ENCODE data around the gene IRAK2. TPM values are rescaled to one million over a fixed set of nuclear protein-coding genes. Genes with fewer than 3 reads are reported as not detected.
A peak's percentile ranks its signal among the peaks of the same experiment; 100 is the strongest.

IRAK2 gene
- total RNA-seq, result 1 to 10 TPM; 1.0 to 2.6 TPM

- H3K27ac ChIP-seq, result peak within 1 kb of the TSS; percentile 45
- no peaks in the 10 kb centered on the region for H3K9me3 ChIP-seq
- no peaks in the 10 kb centered on the region for H3K4me1 ChIP-seq
- no peaks in the 10 kb centered on the region for H3K27me3 ChIP-seq
- TF ChIP-seq, protein P1, sequence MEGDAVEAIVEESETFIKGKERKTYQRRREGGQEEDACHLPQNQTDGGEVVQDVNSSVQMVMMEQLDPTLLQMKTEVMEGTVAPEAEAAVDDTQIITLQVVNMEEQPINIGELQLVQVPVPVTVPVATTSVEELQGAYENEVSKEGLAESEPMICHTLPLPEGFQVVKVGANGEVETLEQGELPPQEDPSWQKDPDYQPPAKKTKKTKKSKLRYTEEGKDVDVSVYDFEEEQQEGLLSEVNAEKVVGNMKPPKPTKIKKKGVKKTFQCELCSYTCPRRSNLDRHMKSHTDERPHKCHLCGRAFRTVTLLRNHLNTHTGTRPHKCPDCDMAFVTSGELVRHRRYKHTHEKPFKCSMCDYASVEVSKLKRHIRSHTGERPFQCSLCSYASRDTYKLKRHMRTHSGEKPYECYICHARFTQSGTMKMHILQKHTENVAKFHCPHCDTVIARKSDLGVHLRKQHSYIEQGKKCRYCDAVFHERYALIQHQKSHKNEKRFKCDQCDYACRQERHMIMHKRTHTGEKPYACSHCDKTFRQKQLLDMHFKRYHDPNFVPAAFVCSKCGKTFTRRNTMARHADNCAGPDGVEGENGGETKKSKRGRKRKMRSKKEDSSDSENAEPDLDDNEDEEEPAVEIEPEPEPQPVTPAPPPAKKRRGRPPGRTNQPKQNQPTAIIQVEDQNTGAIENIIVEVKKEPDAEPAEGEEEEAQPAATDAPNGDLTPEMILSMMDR (IDR thresholded peaks at IDR 0.05), result peak; percentile 98
- H3K36me3 ChIP-seq, result no peaks in the 10 kb centered on the region
- DNase-seq, result peak; percentile 77
- intact Hi-C loops (cut with DNase I), result loop anchor here (2.0 to 5.0 kb wide), 2 partner anchors 22 to 58 kb away; no protein-coding TSS in a partner anchor
- peak within 1 kb of the TSS; percentile 61 to 93 for H3K9ac ChIP-seq (ENCODE audit: low read depth in 2 of 2, low read length in 2 of 2)
- H3K4me3 ChIP-seq, result peak within 1 kb of the TSS; percentile 80
These were observed at the start of gene IRAK2 for GRCh38 chr3:10164546-10165393. Gene IRAK2, plus strand, starts transcription at chr3:10164919. Its CDS starts 36 bp downstream, at chr3:10164955.

DNA sequence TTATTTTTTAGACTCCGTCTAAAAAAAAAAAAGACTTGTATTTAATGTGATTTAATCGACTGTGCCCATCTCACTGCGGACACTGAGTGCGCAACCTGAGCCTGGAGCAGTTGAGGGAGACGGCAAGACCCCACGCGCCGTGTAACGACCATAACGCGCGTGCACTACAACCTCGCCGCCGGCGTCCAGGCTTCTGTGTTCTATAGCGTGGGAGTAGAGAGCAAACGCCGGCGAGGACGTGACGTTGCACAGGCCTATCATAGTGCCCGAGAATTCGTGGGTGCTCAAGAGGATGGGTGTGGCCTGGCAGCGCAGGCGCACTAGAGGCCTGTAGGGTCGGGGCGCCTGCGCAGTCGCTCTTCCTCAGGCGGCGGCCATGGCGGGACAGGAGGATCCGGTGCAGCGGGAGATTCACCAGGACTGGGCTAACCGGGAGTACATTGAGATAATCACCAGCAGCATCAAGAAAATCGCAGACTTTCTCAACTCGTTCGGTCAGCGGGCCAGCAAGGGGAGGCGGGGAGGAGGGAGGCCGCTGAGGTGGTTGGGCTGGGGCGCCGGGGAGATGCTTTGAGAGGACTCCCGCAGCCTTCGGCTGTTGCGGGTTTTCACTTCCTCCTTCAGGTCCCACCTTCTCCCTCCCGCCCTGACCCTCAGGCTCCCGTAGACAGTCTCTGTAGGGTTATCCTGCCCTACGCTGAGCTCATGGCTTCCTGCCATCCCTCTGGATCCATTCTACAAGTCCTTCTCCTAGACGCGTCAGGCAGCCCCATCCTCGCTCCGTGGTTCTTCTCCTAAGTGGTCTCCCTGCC, 49.2 kb upstream of the IRAK2 start, which contains the start of gene BRK1:
TSS of gene BRK1 (plus strand) at position 350 of the 812 bp plus-strand sequence. CDS start at position 377, 27 bp downstream.
- H3K4me3 ChIP-seq, result peak within 1 kb of the TSS; percentile 83
- H3K9ac ChIP-seq (ENCODE audit: low read depth in 2 of 2, low read length in 2 of 2), result peak within 1 kb of the TSS; percentile 67 to 86
- peaks cover 10% of the 10 kb centered on the region for H3K4me1 ChIP-seq
- H3K36me3 ChIP-seq, result no peaks in the 10 kb centered on the region
- TF ChIP-seq, protein P1 (IDR thresholded peaks at IDR 0.05), result no peak
- intact Hi-C loops (cut with DNase I), result loop anchor here (10.0 kb wide), 1 partner anchor 109 kb away; no protein-coding TSS in a partner anchor
- H3K27ac ChIP-seq, result peak within 1 kb of the TSS; percentile 70
- peak; percentile 95 for DNase-seq
- no peaks in the 10 kb centered on the region for H3K9me3 ChIP-seq
- H3K27me3 ChIP-seq, result no peaks in the 10 kb centered on the region

GRCh38 chr3:10116138-10116460, 48.6 kb upstream of the IRAK2 start:
- peaks cover 10% of the 10 kb centered on the region for H3K4me1 ChIP-seq
- peak overlapping the region; percentile 70 for H3K27ac ChIP-seq
- no peaks in the 10 kb centered on the region for H3K9me3 ChIP-seq
- H3K4me3 ChIP-seq, result peak overlapping the region; percentile 83
- intact Hi-C loops (cut with DNase I), result loop anchor here (10.0 kb wide), 1 partner anchor 109 kb away; no protein-coding TSS in a partner anchor
- no peaks in the 10 kb centered on the region for H3K36me3 ChIP-seq
- TF ChIP-seq, protein P1 (IDR thresholded peaks at IDR 0.05), result no peak
- no peak for DNase-seq
- H3K9ac ChIP-seq (ENCODE audit: low read depth in 2 of 2, low read length in 2 of 2), result peak overlapping the region; percentile 67 to 86
- H3K27me3 ChIP-seq, result no peaks in the 10 kb centered on the region

DNA sequence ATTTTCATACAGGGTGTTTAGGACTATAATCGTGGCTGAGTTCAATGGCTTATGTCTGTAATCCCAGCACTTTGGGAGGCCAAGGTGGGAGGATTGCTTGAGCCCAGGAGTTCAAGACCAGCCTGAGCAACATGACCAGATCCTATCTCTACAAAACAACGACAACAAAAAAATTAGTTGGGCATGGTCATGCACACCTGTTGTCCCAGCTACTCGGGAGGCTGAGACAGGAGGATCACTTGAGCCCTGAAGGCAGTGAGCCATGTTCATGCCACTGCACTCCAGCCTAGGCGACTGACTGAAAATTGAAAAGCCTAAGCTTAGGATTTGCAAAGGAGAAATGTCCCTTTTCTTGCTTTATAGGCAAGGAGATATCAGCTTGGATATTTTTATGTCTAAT, 47.8 kb upstream of the IRAK2 start:
- no peak for DNase-seq
- Histone ChIP-seq H3K4me3 (peak overlapping the region; percentile 83), H3K27me3 (no peaks in the 10 kb centered on the region), H3K9me3 (no peaks in the 10 kb centered on the region), H3K27ac (no peak overlapping the region), H3K36me3 (no peaks in the 10 kb centered on the region), H3K9ac (ENCODE audit: low read depth in 2 of 2, low read length in 2 of 2) (no peak overlapping the region), H3K4me1 (peaks cover 10% of the 10 kb centered on the region)
- intact Hi-C loops (cut with DNase I), result loop anchor here (10.0 kb wide), 1 partner anchor 108 kb away; no protein-coding TSS in a partner anchor
- TF ChIP-seq, protein P1 (IDR thresholded peaks at IDR 0.05), result no peak

- no peak overlapping the region for H3K9ac ChIP-seq (ENCODE audit: low read depth in 2 of 2, low read length in 2 of 2)
- H3K9me3 ChIP-seq, result no peaks in the 10 kb centered on the region
- H3K4me3 ChIP-seq, result no peak overlapping the region
- H3K27me3 ChIP-seq, result no peaks in the 10 kb centered on the region
- DNase-seq, result no peak
- intact Hi-C loops (cut with DNase I), result loop anchor here (10.0 kb wide), 1 partner anchor 105 kb away; no protein-coding TSS in a partner anchor
- peaks cover 10% of the 10 kb centered on the region for H3K4me1 ChIP-seq
- H3K36me3 ChIP-seq, result no peaks in the 10 kb centered on the region
- TF ChIP-seq, protein P1 (IDR thresholded peaks at IDR 0.05), result no peak
- H3K27ac ChIP-seq, result no peak overlapping the region
These were observed 45.3 kb upstream of the IRAK2 start for GRCh38 chr3:10119376-10119775.
